WI38 (cell line): Measurements from ENCODE around the gene TRUB2.

Experiments used
- H3K4me3 ChIP-seq: 2 replicates; pipeline ENCODE4 v1.5.1; 2011; ENCODE audit warnings: low read depth, mild to moderate bottlenecking, control low read depth, low read length
- CTCF ChIP-seq: IDR thresholded peaks from 2 replicates; pipeline ENCODE4 v1.5.1; 2012; ENCODE audit warnings: low read depth, mild to moderate bottlenecking, control low read depth, low read length

The TRUB2 gene

GRCh38 chr9:128362774-128363173, 40.5 kb upstream of the TRUB2 start:
- H3K4me3 ChIP-seq: no peak overlapping the region
- TF ChIP-seq CTCF: no peak

- TF ChIP-seq CTCF: peak; percentile 83
- peak overlapping the region; percentile 51 for H3K4me3 ChIP-seq
Observed at GRCh38 chr9:128361986-128362646, 39.9 kb upstream of the TRUB2 start.

GRCh38 chr9:128361296-128361985, 39.2 kb upstream of the TRUB2 start:
- no peak for TF ChIP-seq CTCF
- H3K4me3 ChIP-seq: no peak overlapping the region; the same call in 1 of the 2 replicates

GRCh38 chr9:128360826-128361225, 38.6 kb upstream of the TRUB2 start:
- TF ChIP-seq CTCF: no peak
- no peak overlapping the region for H3K4me3 ChIP-seq

GRCh38 chr9:128358861-128359260, 36.6 kb upstream of the TRUB2 start:
- no peak for TF ChIP-seq CTCF
- no peak overlapping the region for H3K4me3 ChIP-seq

- H3K4me3 ChIP-seq: no peak overlapping the region
- TF ChIP-seq CTCF: no peak
Observed at GRCh38 chr9:128358090-128358489, 35.8 kb upstream of the TRUB2 start.

- H3K4me3 ChIP-seq: no peak overlapping the region
- no peak for TF ChIP-seq CTCF
Observed at GRCh38 chr9:128355451-128355850, 33.2 kb upstream of the TRUB2 start.
